ENCODE data around the gene CAMSAP3.

- TF ChIP-seq, protein P1, sequence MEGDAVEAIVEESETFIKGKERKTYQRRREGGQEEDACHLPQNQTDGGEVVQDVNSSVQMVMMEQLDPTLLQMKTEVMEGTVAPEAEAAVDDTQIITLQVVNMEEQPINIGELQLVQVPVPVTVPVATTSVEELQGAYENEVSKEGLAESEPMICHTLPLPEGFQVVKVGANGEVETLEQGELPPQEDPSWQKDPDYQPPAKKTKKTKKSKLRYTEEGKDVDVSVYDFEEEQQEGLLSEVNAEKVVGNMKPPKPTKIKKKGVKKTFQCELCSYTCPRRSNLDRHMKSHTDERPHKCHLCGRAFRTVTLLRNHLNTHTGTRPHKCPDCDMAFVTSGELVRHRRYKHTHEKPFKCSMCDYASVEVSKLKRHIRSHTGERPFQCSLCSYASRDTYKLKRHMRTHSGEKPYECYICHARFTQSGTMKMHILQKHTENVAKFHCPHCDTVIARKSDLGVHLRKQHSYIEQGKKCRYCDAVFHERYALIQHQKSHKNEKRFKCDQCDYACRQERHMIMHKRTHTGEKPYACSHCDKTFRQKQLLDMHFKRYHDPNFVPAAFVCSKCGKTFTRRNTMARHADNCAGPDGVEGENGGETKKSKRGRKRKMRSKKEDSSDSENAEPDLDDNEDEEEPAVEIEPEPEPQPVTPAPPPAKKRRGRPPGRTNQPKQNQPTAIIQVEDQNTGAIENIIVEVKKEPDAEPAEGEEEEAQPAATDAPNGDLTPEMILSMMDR (IDR thresholded peaks at IDR 0.05) = peak; percentile 81 to 96 (median 94)
- no peak for TF ChIP-seq POLR2A (IDR thresholded peaks at IDR 0.05)
Measured at GRCh38 chr19:7652061-7652641, 56.5 kb downstream of the CAMSAP3 start.
